Activated CD4-positive, alpha-beta T cell treated with anti-CD3 and anti-CD28 coated beads, Interleukin-10, Interleukin-2, amounts not matched to agents 100 ng/mL and 50 ng/mL, durations not matched to agents 16 hours and 8 hours (primary cell): ENCODE results near the gene MRPL45.
"Not testable (repeated sequence)": the region's sequence is repeated elsewhere in the genome, so short reads cannot be mapped to it uniquely, and the experiment has no call there.

Experiments
- DNase-seq: peaks from one replicate; pipeline ENCODE4 v3.0.0-alpha.2; 2020

Gene MRPL45

DNA sequence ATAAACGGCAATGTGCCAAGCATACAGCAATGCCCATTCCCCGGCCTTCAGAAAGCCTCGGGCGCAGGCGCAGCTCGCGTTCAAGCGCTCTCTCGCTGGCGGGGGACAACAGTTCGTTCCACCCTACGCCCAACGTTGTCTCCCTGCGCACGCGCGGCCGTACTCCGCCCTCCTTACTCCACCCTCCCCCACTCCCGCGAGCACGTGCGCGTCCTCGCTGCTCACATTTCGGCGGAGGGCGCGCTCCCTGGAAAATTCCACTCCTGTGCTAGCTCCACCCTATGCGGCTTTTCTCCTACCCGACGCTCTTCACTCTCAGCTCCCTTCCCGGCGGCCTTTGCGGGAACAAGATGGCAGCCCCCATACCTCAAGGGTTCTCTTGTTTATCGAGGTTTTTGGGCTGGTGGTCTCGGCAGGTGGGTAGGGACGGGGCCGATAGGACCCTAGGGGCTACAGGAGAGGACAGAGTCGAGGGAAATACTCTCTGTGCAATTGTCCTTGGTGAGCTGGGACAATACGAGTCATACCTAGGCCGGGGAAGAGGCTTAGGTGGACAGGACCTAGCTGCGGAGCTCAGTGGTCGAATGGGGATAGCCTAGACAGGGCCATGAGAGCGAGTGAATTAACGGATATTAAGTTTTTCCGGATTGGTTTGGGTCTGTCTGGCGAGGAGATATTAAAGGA is at the start of gene MRPL45:
Gene MRPL45, plus strand, starts transcription at position 335 of the 684 bp plus-strand sequence. Its CDS starts 16 bp downstream, at position 351.
- peak; percentile 98 for DNase-seq

DNA sequence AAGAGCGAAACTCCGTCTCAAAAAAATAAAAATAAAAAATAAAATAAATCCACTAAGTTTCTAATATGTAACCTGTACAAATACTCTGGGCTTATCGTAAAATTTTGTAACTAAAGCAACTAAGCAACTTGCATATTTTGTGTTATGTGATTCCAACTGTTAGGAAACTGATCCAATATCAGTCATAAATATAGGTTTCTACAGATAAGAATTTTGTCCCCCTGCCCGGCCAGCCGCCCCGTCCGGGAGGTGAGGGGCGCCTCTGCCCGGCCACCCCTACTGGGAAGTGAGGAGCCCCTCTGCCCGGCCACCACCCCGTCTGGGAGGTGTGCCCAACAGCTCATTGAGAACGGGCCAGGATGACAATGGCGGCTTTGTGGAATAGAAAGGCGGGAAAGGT is 43.8 kb upstream of the MRPL45 start:
- not testable (repeated sequence) for DNase-seq

DNA sequence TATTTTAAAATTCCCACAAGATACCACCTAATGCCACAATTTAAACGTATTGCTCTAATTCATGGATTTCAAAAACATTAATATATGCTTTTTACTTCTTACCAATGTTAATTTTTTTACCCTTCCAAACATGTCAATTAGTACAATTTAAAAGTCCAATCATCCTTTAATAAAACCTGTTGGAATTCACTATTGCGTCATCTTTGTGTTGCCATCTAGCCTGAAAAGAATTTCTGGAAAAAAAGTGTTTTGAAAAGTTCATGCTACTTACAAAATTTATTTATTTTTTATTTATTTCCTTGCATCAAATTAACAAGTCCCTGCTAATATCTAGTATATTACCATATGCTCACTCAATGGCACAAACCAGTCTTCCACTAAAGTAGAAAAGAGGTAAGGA is 42.6 kb upstream of the MRPL45 start:
- not testable (repeated sequence) for DNase-seq

DNA sequence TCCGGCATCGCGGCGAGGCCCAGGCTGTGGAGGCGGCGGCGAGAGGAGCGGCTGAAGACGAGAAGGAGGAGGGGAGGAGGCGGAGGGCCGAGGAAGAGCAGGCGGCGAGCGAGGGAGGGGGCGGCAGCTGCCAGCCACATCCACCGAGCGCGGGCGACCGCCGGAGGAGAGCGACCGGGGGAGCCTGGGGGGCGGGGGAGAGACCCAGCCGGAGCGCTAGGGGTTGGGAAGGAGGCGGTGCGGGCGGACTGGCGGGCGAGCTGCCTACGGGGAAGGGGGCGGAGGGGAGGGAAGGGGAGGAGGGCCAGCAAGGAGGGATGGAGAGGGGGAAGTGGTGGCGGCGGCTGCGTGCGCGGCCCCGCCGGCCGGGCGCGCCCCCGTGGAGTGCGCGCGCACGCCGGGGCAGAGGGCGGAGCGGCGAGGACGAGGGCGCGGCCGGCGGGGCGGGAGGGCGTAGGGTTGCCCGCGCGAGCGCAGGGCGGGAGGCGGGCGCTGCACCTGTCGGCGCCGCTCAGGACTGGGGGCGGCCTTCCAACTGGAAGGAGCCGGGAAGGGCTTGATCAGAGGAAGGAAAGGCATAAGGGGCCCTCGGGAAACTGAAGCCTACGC is 39.9 kb upstream of the MRPL45 start:
- peak; percentile 93 for DNase-seq

DNA sequence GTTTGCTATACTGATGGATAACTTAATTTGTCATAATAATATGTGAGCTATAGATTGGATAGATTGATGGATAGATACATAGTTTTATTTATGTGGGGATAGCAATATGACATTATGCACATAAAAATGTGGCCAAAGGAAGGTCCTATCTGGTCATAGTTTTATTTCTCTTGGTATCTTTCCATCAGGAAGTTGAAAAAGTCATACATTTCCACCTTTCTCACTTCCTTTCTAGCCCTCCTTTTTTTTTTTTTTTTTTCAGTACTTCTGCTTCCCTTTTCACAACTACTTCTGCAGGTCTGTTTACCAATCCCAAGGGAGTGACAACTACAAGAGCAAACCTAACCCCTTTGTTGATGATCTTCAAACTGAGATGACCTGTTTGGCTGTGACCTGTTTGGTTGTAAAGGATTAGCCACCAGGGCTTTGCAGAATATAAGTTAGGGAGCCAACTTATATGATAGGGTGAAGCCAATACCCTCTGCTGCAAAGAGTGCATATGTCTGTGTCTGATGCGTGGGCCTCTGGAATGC is 30.9 kb upstream of the MRPL45 start:
- not testable (repeated sequence) for DNase-seq

DNA sequence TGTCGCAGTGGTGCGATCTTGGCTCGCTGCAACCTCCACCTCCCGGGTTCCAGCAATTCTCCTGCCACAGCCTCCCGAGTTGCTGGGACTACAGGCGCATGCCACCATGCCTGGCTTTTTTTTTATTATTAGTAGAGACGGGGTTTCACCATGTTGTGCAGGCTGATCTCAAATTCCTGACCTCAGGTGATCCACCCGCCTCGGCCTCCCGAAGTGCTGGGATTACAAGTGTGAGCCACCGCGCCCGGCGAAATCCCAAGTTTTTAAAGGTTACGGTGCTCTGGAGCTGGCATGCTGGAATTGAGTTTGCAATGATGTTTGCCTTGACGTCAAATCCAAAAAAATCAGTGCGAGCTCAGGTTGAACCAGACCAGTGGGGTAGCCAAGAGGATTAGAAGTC is 30.4 kb upstream of the MRPL45 start:
- not testable (repeated sequence) for DNase-seq

DNA sequence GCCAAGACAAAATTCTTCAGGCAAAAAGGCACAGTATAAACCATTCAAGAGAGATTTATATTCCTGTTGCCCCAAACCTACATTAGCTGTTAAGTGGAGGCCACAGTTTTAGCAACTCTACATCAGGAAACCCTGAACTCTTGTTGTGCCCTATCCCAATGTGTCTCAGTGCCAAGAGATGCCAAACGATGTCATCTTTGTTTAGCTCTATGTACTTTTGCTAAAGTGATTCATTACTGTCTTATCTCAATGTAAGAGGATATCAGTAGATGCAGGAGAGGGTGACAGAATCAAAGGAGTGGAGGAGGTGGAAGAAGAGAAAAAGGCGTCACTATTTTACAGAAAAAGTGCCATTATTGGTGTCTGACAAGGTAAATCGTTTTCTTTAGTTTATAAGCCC is 28.8 kb upstream of the MRPL45 start:
- not testable (repeated sequence) for DNase-seq

DNA sequence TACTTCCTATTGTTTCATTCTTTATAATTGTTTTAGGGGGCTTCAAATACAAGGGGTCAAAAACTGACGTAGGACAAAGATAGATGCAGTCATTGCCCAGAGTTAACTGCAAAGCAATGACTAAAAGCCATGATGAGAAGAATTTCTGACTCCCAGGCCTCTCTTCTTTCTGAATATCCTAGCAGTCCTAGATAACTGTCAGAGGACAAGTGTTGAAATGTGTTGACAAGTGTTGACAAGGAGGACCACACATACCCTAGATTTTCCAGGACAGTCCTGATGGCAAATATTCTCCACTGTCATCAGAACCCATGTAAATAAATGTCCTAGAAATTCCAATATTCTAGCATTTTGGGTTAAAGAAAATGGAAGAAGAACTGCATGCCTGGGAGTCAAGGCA is 27.9 kb upstream of the MRPL45 start:
- DNase-seq, result not testable (repeated sequence)

DNA sequence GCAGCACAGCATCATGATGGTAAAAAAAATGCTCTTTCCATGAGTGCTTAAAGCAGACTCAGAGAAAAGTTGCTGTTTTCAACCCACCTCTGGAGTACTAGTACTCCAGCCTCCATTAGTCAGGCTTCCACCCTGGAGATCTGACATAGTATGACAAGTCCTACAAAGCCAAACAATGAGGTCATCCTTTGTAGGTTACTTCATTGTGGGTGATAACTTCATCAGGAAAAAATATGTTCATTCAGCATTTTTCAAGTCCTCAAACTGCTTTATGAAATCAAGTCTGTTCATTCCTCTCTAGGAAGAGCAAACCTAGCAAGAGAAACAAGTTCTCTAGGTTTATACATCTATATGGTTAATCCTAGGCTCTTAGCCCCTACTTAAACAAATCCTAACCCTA is 27.4 kb upstream of the MRPL45 start:
- DNase-seq, result not testable (repeated sequence)

DNA sequence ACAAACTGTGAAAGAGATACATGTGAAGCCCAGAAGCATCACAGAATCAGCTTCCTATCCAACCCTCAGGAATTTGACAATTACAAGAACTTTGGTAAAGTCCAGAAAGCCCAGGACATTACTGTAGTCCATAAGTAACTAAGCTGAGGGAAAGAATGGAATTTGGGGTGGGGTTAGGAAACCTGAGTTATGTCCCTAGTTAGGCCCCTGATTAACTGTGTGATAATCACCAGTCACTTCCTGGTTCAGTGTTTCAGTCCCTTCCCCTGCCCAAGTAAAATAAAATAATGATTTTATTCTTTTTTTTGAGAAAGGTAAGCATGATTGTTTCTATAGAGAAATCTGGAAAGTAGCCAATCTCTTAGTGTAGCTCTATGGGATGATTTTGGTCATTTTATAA is 11.0 kb upstream of the MRPL45 start:
- DNase-seq, result not testable (repeated sequence)

DNA sequence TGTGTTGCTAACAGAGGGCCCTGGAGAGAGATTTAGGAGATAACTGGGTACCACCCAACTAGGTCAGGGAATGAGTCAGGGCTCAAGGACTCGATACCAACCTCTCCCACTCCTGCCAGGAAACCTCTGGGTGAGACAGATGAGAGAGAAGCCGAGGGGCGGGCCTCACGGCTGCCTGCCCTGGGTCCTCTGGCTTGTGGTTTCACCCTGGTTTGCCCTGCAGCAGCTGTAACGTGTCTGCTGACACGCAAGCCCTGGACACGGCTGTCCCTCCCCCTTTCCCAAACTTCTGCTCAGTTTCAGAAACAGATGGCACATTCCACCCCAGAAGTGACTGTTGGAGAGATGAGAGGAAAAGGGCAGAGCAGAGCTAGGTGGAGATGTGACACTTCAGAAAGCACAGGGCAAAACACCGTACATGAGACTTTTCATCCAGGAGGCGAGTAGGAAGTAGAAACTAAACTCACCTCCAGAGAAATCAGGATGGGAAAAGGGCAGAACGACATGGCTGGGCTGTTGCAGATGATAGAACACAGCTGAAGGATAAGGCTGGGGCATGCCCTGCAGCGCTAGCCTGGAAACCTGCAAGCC is 10.4 kb upstream of the MRPL45 start:
- DNase-seq, result peak; percentile 59

DNA sequence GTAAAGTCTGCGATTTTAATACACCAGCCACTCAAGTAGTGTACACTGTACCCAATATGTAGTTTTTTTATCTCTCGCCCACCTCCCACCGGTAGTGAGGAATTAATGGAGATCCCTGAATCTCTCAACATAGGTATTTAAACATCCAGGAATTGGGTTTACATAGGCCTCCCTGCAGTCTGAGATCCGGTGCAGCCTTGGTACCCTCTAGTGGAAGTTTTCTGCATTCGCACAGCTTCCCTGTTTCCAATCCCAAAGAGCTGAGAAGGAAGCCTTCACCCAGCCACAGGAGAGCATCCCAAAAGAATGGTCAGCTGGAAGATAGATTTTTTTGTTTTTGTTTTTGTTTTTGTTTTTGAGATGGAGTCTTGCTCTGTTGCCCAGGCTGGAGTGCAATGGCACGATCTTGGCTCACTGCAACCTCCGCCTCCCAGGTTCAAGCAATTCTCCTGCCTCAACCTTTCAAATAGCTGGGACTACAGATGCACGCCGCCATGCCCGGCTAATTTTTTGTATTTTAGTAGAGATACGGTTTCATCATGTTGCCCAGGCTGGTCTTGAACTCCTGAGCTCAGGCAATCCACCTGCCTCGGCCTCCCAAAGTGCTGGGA is 8.6 kb upstream of the MRPL45 start:
- DNase-seq, result not testable (repeated sequence)

DNA sequence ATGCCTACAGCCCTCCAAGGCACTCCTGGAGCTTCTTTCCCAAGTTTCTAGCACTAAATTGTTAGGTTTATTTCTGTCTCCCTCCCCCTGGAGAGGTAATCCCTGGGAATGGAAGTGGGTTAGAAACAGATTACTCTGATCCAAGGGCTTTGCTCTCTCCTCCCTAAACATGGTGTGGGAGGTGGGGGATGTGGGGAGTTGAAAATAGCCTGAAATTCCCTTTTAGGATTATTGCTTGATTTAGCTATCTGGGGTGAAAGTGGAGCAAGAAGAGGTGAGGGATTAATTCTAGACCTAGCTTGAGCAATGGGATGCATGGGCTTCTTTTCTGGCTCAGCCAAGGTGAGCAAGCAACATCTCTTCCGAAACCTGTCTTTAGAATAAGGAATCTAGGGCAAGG is 7.2 kb upstream of the MRPL45 start:
- DNase-seq, result not testable (repeated sequence)

DNA sequence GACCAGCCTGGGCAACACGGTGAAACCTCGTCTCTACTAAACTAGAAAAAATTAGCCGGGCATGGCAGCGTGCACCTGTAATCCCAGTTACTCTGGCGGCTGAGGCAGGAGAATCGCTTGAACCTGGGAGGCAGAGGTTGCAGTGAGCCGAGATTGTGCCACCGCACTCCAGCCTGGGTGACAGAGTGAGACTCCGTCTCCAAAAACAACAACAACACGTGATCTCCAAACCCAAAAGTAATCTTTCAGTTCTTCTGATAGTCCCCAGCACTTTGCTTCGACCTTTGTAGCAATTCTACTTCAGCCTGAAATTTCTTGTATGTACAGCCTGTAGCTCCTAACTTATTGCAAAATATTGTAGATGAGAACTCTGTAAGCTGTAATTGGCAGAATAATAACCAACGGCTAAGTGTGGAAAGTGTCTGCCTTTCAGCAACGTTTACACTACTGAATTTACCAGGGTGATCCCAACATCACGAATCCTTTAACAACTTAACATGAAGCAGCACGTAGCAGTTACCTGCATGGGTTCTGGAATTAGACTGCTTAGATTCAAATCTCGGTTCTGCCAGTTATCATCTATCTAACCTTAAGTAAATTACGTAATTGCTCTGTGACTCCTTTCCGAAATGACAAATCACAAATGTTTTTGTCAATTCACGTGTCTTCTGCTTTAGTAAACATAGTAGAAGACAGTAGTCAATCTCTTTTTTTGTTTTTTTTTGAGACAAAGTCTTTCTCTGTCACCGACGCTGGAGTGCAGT is 1.2 kb upstream of the MRPL45 start:
- not testable (repeated sequence) for DNase-seq

DNA sequence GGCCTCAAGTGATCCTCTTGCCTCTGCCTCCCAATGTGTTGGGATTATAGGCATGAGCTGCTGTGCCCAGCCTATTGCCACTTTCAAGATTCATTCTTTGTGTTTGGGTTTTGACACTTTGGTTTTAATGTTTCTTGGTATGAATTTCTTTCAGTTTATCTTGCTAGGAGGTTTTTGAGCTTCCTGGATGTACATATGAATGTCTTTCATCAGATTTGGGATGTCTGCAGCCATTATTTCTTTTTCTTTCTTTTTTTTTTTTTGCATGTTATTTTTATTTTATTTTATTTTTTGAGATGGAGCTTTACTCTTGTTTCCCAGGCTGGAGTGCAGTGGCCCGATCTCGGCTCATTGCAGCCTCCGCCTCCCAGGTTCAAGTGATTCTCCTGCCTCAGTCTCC is 18.5 kb downstream of the MRPL45 start:
- DNase-seq, result peak; percentile 55

DNA sequence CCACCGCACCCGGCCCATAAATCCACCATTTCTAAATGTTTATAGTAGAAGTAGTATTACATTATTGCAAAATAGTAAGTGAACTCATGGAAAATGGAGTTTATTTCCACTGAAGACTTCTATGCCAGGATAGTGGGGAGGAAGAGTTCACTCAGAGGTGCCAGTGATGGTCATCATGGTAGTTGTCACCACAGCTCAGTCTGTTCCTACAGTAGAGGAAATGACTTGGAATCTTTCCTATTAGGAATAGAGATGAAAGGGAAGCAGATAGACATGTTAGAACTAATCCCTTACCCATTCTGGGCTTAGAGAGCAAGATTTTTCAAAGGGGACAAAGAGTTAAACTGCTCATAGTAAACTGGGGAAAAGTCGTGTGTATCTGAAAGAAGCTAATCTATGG is 20.1 kb downstream of the MRPL45 start:
- no peak for DNase-seq

DNA sequence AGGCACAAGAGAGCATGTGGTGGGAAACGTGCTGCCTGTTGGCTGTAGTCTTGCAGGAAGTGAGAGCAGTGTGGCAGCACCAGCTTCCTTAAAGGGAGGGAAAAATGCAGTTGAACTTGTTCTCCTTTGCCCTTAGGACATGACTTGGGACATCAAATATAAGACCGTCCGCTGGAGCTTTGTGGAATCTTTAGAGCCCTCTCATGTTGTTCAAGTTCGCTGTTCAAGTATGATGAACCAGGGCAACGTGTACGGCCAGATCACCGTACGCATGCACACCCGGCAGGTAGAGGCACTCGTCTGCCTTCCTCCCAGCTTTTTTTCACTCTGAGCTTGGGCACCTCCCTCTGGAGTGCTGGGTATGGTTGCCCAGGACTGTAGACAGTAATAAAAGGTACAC is 23.5 kb downstream of the MRPL45 start:
- DNase-seq, result no peak

DNA sequence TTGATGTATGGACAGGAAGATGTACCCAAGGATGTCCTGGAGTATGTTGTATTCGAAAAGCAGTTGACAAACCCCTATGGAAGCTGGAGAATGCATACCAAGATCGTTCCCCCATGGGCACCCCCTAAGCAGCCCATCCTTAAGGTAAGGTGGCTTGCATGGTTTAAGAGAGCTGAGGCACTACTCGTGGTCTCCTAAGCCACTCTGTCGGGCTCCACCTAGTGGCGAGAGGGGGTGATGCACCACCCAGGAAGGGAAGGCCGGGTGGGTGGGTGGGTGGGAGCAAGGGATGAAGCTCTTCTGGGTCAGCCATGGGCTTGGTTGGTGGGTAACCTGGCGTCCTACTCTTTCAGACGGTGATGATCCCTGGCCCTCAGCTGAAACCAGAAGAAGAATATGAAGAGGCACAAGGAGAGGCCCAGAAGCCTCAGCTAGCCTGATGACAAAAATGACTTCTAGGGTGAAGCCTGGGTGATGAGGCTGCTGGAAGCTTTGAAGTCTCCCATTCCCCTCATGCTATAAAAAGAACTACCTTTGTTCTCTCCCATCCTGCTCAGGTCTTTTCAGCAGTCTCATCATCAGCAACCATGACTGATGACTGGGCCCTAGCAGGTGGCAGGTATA is 25.3 kb downstream of the MRPL45 start:
- peak; percentile 74 for DNase-seq

DNA sequence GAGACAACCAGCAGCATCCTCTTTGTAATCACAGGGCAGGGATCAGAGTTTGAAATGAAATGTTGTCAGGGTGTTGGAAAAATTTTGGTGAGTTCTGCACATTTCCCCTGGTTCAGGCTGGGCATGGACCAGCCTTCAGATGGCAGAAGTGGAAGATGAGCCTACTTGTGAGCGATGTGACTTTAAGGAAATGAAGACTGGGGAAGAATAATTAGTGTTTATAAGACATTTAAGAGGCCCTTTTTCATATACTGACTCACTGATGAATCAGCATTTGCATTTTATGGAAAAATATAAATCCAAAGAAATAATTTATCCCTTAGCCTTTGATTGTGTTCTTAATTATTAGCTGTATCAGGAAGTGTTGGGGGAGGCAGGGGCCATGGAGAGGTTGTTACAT is 25.9 kb downstream of the MRPL45 start:
- DNase-seq, result no peak

DNA sequence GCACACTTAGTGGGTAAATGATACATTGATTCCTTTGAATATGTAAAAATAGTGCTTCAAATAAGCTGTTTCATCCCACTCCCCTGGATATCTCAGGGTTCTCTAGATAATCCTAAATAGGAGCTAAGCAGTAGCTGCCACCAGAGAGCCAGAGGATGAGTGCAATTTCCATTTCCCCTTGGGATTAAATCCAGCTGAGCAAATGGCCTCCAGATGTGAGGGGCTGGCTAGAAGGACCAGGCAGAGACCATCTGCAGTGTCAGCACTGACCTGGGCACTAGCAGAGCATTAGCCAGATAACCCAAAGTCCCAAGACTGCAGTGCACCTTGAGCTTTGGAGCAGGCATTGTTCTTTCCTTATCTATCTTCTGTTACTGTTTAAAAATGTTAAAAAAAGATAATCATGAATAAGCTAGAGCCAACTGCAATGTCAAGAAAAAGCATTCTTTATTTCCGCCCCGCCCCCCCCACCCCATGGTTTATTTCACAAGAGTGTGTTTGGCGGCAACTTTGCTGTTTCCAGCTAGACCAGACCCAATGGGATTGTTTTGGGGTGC is 27.3 kb downstream of the MRPL45 start:
- no peak for DNase-seq

DNA sequence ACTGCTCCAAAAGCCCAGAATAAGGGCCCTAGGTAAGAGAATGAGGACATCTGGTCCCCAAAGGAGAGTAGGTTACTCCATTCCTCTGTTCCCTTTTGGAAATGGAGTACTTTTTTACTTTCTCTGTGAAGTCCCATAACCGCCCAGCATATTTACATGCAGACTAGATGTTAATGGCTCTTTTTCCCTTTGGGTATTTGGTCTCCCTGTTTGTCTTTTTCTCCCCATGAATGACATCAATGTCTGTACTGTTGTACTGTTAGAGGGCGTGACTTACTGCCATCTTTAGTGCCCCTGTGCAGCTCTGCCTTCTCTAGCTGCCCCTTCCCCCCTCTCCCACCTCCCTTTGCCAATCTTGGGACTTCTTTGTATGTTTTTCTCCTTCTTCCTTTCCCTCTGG is 27.8 kb downstream of the MRPL45 start:
- DNase-seq, result no peak
